Measurements from ENCODE around the gene CLRN1.
"Not testable (repeated sequence)": the region's sequence is repeated elsewhere in the genome, so short reads cannot be mapped to it uniquely, and the experiment has no call there.

CLRN1 gene, protein sequence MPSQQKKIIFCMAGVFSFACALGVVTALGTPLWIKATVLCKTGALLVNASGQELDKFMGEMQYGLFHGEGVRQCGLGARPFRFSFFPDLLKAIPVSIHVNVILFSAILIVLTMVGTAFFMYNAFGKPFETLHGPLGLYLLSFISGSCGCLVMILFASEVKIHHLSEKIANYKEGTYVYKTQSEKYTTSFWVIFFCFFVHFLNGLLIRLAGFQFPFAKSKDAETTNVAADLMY

DNA sequence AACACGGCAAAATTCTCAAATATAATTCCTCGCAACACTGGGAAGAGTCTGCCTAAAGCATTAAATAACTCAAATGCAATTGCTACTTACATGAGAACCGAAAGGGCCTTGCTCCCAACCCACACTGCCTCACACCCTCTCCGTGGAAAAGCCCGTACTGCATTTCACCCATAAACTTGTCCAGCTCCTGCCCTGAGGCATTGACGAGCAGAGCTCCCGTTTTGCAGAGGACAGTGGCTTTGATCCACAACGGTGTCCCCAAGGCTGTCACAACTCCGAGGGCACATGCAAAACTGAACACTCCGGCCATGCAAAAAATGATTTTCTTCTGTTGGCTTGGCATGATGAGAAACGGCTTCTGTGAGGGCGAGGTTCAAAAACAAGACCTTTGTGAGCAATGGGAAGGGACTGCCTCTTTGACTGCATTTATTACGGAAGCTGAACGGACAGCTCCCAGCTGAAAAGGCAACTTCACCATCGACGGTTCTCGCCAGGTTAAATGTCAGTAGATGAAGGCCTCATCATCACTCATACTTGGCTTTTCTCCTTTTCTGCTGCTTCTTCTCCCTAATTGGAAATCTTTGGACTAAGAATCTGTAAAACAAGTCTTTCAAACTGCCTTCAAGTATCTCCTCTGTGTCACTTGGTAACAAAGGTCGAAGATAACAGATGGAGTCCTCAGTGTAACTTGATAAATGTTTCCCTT, at the start of gene CLRN1:
TSS of gene CLRN1 (minus strand) at position 362 of the 706 bp plus-strand sequence. CDS start at position 343, 19 bp downstream.
- no peak for DNase-seq (ENCODE audit: low spot score)

DNA sequence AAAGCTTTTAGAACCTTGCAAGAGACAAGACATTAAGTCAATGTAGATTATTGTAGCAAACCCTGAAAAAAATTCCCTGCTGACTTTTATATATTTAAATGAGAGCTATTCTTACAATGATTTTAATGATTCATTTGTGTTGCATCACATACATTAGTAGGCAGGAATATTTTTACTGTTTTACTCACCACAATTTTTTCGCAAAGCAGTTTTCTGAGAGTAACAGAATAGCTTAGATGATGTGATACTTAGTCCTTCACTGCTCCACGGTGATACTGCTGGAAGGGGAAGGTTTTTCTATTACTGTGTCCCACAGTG, 43.9 kb upstream of the CLRN1 start:
- no peak for DNase-seq (ENCODE audit: low spot score)

DNA sequence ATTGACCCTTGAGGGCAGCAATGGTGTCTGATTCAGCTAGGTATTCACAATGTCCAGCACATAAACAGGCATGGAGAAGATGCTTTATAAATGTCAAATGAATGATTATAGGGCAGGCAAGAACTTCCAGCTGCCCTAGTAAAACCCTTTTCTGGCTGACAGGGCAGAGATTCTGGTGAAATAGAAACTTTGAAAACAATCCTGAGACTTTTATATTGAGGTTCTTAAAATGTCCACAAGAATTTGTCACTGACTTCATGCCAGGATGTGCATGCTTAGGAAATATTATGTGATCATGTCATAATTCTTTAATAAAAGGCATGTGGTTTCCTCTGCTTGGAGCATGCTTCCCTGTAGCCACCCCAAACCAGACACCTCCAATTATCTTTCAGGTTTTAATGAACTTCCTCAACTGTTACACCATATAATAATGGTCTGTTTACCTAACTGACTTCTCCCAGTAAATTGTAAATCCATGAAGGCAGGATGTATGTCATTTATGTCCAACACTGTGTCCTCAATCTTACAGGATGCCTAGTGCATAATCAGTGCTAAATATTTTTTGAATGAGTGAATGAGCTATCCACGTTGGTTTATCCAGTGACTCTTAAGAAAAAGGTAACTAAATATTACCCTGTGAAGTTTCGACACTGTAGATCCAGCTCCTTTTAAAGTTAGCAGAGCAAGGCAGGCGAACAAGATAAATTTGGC, 43.4 kb upstream of the CLRN1 start:
- no peak for DNase-seq (ENCODE audit: low spot score)

DNA sequence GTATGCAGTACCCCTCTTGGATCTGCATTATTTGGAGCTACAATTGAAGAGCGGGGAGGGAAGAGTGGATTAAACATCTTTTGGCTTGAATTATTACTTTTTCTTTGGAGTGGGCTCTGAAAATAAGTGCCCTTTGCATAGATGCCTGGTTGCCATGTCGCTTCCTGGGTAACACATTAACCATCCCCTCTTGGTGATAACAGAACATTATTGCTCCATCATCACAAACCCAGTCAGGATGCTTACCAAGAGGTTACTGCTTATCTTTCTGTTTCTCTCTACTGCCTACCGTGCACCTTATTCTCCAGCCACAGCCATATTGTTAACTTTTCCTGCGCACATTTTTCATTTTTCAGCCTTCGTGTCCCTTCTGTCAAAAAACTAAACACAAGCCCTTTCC, 42.7 kb upstream of the CLRN1 start:
- DNase-seq (ENCODE audit: low spot score), result no peak

DNA sequence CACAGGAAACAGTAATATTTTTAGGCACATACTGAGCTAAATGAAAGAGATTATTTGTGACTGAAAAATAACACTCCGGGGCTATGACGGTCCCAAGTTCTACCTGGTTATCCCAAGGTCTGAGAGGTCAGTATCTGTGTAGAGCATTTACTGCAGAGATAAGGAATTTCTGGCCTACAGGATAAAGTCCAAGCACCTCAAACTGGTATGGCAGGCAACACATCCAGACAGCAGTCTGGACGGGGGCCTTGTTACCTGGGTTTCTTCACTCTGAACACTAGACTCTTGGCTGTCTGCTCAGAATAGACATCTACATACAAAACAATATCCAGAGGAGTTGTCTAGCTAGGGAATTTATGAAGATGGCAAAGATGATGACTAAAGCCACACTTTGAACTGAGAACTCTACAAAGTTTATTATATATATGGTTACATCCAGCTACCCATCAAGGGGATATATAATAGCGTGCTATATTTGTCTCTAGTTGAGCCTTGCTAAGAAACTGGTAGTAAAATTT, 42.0 kb upstream of the CLRN1 start:
- DNase-seq (ENCODE audit: low spot score), result no peak

DNA sequence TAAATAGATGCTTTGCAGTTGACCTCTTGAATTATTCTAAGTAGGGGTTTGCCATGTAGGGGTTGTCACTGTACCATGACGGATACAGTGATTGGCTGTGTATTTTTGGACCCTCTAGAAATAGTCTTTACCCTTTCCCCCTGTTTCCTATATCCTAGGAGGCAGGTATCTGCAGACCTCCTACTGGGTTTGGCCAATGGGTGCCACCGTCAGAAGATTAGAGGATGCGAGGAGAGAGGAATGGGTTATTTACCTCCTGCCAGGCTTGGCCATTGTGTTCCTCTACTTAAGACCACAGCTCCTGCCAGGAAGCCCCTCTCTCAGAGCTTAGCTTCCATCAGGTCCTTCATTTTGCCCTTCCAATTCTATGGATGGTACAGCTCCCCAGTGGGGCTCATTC, 40.2 kb upstream of the CLRN1 start:
- DNase-seq (ENCODE audit: low spot score), result no peak

DNA sequence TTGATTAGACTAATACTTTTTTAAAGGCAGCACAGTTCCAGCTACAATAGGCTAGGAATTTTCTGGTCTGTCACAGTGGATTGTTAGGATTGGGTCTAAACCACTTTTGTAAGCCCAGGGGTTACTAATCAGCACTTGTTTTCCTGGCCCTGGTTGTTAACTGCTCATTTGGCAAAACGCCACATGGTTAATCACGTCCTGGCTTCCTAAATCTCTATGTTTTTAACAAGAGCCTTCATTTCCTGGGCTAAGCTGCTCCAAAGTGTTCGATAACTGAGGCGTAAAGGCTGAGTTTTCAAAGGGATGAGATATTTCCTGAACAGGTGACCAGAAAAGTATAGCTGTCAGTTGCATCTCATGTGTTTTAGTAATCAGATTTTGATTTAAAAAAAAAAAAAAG, 38.9 kb upstream of the CLRN1 start:
- DNase-seq (ENCODE audit: low spot score), result no peak

DNA sequence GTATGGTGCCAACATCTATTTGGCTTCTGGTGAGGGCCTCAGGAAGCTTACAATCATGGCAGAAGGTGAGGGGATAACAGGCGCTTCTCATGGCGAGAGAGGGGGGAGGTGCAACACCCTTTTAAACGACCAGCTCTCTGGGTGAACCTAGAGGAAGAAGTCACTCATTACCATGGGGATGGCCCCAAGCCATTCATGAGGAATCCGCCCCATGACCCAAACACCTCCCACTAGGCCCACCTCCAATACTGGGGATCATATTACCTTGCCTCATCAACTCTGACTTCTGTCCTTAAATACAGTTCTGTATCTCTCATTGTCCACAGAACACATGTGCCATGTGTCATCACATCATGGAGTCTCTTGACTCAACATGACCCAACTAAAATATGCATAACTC, 37.5 kb upstream of the CLRN1 start:
- DNase-seq (ENCODE audit: low spot score), result no peak

DNA sequence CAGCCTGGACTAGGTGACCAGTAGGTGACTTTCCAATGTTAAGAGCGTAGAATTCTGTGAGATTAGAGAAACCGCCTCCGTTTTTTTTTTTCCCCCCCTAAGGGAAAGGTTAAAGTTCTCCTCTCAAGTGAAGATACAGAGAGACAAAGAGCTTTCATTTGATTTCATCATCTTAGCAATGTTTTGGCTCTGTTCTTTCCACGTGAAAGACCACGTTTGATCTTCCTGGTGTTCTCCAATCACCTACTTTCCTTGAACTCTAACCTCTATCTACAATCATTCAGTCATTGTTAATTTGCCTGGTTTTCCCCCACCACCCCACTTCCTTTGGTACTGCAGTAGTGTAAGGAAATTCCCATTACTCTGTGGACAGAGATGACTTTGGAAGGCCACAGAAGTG, 36.9 kb upstream of the CLRN1 start:
- DNase-seq (ENCODE audit: low spot score), result no peak

DNA sequence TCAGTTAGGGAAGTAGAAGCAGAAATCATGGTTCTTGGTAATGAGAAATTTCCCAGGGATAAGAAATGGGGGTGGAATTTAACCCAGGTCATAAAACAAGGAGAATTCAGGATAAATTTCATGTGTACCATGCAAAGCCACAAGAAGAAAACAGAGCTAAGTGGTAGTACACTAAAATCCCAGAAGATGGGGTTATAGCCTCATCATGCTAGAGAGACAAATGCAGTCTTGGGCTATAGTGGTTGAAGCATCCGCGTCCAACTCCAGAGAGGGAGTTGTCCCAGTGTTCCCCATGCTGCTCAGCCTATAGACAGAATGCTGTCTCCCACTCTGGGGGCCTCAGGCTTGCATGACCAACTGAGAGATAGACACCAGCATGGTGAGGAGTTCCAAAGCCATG, 36.2 kb upstream of the CLRN1 start:
- DNase-seq (ENCODE audit: low spot score), result no peak

DNA sequence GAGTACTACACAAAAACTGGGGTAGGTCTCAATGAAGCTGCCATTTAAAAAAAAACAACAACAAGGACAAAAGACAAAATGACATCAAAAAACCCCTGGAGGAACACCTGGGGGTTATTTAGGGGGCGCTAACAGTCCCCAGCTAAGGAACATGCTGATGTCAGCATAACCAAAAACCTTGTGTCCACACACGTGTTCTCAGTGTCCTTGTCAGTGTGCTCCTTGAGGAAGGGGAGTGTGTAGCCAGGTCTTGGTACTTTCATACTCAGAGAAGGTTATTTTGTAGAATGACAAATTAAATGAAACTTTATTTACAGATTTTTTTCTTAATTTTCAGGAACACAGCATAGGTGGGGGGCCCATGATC, 31.2 kb upstream of the CLRN1 start:
- DNase-seq (ENCODE audit: low spot score), result no peak

DNA sequence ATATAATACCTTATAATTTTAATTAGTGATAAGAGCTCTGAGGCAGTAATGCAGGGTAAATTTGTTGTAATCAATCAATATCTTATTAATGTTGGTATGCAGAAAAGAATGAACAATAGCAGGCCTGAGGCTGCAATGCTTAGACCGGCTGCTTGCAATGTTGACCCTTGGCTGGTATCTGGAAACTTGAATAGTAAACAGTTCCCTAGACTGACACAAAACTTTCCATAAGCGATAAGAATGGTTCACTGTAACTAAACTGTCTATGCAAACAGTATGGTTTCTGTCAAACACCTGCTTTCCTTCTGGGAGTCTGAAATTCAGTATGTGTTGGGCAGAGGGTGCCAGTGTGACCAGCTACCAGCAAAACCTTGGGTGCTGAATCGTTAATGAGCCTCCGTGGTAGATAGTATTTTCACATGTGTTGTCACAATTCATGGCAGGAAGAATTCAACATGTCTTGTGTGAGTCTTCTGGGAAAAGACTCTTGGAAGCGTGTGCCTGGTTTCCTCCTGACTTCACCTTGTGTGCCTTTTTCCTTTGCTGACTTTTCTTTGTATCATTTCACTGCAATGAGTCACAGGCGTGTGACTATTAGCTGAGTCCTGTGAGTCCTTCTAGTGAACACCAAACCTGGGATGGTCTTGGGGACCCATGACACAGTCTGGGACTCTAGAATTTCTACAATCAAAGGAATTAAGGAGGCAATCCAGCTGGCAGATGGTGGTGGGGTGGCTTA, 30.7 kb upstream of the CLRN1 start:
- no peak for DNase-seq (ENCODE audit: low spot score)

DNA sequence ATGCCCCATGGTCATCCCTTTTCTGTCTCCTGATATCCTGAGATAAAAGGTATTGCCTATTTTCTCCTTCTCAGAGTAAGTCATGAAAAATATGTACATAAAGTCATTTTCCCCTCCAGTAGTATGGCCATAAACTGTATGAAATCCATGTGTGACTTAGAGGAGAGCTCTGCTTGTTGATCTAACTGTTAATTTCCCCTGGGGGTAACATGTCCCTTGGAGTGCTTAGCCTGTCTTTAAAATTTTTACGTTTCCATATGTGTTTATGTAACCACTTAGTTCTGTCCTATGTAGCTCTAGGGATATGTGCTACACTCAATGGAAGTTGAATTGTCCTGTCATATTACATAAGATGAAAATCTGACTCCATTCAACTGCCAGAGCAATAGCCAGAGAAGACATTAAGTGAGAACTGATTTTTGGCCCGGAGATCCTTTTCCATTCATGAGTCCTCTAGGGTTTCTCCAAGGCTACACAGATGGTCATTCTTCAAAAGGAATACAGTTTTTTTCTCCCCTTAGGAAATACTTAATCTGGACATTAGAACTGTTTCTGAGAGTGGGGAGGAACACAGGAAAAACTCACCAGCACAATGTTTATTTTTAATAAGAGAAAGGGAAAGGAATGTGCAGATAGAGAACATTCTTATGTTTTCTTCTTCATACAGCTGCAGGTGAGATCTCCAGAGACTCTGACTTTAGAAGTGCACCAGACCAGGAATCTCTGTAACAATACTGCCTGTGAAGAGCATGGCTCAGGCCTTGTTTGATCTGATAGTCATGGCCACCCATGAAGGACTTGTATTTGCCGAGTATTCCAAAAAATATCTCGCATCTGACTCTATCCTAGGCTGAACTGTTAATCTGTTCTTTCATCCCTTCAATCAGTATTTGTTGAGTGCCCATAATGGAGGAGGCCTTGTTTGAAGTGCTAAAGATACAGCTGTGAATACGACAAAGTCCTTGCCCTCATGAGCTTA, 29.8 kb upstream of the CLRN1 start:
- no peak for DNase-seq (ENCODE audit: low spot score)

DNA sequence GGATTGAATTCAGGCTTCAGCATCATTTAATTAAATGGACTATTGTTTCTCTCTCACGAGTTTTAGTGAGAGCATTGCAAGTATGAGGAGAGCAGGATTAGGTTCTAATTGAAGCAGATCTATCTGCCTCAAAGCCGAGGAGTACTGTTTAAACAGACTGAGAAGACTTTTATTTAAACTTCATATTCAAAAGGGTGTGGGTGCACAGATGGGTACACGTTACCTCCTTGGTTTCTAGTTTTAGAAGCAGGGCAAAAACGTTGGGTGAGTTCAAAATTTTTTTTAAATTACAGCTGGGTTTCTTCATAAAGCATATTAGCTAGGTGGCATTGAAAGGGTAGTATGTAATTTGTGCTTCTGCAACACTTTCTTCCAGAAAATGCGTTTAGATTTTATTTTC, 26.5 kb upstream of the CLRN1 start:
- DNase-seq (ENCODE audit: low spot score), result no peak

DNA sequence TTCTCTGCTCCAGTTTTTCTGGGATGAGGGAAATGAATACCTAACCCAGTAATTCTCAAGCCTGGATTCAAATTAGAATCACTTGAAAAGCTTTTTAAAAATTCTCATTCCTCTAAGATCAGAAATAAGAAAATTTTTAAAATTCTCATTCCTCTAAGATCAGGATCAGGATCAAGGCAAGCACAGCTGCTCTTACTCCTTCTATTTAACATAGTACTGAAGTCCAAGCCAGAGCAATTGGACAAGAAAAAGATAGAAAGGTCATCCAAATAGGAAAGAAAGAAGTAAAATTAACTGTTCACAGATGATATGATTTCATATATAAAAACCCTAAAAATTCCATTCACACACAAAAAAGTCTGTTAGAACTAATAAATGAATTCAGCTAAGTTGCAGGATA, 24.2 kb upstream of the CLRN1 start:
- no peak for DNase-seq (ENCODE audit: low spot score)

DNA sequence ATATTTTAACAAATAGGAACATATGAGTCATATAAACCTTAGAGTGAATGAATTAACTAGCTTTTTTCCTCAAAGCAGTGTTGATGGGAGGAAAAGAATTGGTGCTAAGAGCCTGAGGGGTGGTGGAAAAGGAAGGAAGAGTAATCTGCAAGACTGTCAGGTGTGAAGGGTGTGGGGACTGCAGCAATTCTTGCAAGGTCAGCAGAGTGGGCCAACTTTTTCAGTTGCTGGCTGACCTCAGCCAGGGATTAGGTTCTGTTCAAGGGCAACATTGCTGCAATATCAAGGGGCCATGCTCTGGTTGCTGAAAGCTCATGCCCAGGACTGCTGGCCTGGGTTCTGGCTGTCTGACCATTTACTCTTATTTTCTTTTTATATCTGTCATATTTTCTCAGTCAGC, 23.0 kb upstream of the CLRN1 start:
- no peak for DNase-seq (ENCODE audit: low spot score)

DNA sequence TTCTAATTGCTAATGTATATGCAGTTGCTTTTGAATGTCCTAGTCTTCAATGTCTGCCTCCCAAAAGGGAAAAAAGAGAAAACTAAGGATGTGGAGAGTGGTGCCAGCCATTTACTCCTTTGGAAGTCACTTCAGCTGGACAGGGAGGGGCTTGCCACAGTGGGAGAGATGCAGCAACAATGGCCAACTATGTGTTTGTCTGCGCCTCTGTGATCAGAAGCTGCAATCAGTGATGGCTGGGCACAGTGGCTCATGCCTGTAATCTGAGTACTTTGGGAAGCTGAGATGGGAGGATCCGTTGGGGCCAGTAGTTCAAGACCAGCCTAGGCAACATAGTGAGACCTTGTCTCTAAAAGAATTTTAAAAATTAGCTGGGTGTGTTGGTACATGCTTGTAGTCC, 16.7 kb upstream of the CLRN1 start:
- no peak for DNase-seq (ENCODE audit: low spot score)

DNA sequence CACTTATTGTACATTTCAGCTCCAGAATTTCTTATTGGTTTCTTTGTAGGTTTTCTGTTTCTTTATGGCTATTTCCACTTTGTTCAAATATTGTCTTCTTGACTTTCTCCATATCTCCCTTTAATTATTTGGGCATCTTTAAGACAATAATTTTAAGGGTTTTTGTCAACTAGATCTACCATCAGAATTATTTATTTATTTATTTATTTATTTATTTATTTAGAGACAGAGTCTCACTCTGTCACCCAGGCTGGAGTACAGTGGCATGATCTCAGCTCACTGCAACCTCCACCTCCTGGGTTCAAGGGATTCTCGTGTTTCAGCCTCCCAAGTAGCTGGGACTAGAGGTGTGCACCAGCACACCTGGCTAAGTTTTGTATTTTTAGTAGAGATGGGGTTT, 15.9 kb upstream of the CLRN1 start:
- DNase-seq (ENCODE audit: low spot score), result not testable (repeated sequence)

DNA sequence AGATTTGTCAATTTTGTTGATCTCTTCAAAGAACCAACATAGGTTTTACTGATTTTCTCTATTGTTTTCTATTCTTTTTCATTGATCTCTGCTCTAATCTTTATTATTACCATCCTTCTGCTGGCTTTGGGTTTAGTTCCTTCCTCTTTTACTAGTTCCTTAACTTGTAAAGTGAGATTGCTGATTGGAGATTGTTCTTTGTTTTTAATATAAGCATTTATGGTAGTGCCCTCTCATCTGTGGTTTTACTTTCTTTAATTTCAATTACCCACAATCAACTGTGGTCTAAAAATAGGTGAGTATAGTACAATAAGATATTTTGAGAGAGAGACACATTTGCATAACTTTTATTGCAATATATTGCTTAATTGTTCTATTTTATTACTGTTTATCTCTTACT, 13.2 kb upstream of the CLRN1 start:
- no peak for DNase-seq (ENCODE audit: low spot score)

DNA sequence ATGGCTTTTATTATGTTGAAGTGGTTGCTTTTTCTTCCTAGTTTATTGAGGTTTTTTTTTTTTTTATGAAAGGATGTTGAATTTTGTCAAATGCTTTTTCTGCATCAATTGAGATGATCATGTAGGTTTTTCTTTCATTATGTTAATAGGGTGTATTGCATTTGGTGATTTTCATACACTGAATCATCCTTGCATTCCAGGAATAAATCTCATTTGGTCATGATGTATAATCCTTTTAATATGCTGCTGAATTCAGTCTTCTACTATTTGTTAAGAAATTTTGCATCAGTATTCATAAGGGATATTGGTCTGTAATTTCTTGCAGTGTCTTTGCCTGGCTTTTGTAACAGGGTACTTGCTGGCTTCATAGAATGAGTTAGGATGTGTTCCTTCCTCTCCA, 11.5 kb upstream of the CLRN1 start:
- no peak for DNase-seq (ENCODE audit: low spot score)

DNA sequence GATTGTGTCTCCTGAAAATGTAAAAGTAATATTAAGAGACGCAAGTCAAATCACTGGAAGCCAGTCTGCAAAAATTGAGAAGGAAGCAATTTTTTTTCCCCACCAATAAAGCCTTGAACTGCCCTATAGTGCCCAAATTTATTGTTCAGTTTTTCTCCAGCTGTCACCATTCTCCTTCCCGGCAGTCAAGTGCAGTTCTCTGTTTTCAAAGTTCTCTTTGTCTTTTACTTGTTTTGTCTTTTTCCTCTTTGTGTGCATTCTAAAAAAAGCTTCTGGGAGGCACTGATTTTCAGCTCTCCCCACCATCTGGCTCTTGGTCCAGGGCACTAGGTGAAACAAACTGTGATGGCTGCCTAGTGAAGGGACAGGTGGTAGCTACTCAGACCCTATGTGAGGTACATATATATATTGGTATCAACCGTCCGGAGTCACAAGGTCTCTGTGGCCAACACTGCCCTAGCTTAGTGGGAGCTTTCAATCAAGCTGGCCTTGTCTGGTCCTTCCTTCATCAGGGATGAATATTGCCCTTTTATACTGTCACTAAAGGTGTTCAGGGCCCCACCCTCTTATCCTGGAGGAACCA, 6.1 kb upstream of the CLRN1 start:
- no peak for DNase-seq (ENCODE audit: low spot score)
